DMS 273 treated with DMSO at 0.1 percent for 48 hours (cell line): ENCODE measurements around the gene GOLGA3.

Experiments used
- DNase-seq: peaks from one replicate; lab custom pipeline; 2025; lab: John Stamatoyannopoulos, UW

GOLGA3 gene

DNA sequence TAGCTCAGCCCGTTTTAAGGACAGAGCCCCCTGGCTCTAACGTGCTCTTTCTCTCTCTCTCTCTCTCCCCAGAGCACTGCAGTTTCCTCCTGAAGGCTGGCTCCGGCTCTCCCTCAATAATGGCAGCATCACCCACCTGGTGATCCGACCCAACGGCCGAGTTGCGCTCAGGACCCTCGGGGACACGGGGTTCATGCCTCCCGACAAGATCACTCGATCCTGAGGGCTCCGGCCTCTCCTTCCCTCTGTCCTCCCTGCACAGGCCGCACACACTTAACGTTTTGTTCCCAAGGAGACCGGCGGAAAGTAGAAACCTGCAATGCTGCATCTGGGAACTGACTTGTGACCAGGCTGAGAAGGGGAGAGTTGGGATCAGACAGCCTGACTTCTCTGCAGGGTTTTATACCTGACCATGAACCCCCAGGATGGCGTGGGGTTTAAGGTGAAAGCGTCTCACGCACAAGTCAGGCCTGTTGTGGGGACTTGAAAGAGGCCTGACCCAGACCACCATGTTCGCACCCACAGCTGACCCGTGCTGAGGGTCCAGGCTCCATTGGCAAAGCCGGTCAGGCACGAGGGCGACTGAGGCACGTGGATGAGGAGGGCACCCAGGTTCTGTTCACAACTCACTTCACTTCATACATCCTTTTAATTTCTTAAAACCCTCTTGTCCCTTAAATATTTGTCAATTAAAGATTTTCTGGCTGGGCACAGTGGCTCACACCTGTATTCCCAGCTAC, 107.9 kb downstream of the GOLGA3 start:
- DNase-seq: no peak

DNA sequence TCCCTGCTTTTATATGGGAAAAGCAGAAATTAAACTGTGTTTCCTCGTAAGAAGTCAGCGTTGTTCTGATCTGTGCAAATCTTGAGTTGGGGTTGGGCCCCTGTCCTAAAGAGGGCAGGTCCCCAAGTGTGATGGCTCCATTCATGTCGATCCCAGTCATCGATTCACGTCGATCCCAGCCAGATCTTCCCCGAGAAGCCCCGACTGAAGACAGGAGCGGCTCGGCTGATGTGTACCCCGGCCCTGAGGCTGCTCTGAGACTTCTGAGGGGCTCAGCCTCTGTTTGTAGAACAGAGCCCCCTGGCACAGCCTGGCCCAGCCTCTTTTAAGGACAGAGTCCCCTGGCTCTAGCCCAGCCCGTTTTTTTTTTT, 108.7 kb downstream of the GOLGA3 start:
- no peak for DNase-seq

DNA sequence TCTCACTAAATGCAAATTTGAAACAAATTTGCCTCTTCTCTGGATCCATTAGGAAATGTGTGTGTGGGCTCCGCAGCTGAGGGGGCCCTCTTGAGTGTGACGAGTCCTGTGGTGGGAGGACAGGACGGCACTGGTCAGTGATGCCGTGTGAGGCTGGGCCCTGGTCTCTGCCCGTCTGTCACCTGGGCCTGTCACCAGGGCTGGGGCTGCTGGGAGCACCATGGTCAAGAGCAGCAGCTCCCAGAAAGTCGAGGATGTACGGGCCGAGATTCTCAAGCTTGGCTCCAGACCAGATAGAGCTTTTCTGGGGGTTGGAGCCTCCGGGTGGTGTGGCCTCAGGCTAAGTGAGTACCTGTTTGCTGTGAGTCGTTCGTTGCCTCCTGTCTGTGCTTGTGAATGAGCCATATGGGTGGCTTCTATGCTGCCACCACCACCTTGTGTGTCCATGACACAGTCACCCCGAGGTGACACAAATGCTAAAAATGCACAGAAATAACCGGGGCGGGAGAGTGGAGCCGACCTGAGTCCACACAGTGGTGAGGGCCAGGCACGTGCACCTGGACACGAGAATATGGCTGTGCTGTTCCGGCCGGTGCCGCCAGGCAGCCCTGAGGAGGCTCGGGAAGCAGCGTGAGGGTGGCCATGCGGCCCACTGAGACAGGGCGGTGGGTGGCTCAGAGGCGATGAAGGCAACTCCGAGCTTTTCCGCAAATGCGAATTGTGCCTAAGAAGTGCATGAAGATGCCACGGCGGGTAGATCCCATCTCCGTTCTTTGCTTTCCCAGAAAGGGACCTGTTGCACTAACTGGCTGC, 109.3 kb downstream of the GOLGA3 start:
- DNase-seq: no peak
